ENCODE measurements around the gene STH. TPM values are rescaled to one million over a fixed set of nuclear protein-coding genes. Genes with fewer than 3 reads are reported as not detected.
A peak's percentile ranks its signal among the peaks of the same experiment; 100 is the strongest.
"Not testable (repeated sequence)": the region's sequence is repeated elsewhere in the genome, so short reads cannot be mapped to it uniquely, and the experiment has no call there.

The STH gene
- polyA plus RNA-seq, 3 donors from 2014 or later = not detected

DNA sequence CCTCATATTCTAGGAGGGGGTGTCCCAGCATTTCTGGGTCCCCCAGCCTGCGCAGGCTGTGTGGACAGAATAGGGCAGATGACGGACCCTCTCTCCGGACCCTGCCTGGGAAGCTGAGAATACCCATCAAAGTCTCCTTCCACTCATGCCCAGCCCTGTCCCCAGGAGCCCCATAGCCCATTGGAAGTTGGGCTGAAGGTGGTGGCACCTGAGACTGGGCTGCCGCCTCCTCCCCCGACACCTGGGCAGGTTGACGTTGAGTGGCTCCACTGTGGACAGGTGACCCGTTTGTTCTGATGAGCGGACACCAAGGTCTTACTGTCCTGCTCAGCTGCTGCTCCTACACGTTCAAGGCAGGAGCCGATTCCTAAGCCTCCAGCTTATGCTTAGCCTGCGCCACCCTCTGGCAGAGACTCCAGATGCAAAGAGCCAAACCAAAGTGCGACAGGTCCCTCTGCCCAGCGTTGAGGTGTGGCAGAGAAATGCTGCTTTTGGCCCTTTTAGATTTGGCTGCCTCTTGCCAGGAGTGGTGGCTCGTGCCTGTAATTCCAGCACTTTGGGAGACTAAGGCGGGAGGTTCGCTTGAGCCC, 11.6 kb downstream of the STH start:
- H3K4me3 Mint-ChIP-seq = no peak overlapping the region
- no peak overlapping the region for H3K27ac Mint-ChIP-seq
- DNase-seq = no peak
- H3K27me3 Mint-ChIP-seq (ENCODE audit: low read depth in 3 of 3) = peaks cover 1 to 4% (median 2%) of the 10 kb centered on the region in 3 donors
- H3K36me3 Mint-ChIP-seq = no peaks in the 10 kb centered on the region
- peaks cover 0 to 2% of the 10 kb centered on the region in 2 donors for H3K4me1 Mint-ChIP-seq
- H3K9me3 Mint-ChIP-seq = no peaks in the 10 kb centered on the region

DNA sequence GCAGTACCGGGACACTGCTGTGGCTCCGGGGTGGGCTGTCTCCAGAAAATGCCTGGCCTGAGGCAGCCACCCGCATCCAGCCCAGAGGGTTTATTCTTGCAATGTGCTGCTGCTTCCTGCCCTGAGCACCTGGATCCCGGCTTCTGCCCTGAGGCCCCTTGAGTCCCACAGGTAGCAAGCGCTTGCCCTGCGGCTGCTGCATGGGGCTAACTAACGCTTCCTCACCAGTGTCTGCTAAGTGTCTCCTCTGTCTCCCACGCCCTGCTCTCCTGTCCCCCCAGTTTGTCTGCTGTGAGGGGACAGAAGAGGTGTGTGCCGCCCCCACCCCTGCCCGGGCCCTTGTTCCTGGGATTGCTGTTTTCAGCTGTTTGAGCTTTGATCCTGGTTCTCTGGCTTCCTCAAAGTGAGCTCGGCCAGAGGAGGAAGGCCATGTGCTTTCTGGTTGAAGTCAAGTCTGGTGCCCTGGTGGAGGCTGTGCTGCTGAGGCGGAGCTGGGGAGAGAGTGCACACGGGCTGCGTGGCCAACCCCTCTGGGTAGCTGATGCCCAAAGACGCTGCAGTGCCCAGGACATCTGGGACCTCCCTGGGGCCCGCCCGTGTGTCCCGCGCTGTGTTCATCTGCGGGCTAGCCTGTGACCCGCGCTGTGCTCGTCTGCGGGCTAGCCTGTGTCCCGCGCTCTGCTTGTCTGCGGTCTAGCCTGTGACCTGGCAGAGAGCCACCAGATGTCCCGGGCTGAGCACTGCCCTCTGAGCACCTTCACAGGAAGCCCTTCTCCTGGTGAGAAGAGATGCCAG, 12.9 kb downstream of the STH start:
- H3K27ac Mint-ChIP-seq = no peak overlapping the region
- H3K9me3 Mint-ChIP-seq = no peaks in the 10 kb centered on the region
- H3K4me3 Mint-ChIP-seq = no peak overlapping the region
- H3K36me3 Mint-ChIP-seq = no peaks in the 10 kb centered on the region
- no peak for DNase-seq
- peaks cover 0 to 4% (median 2%) of the 10 kb centered on the region in 3 donors for H3K27me3 Mint-ChIP-seq (ENCODE audit: low read depth in 3 of 3)
- peaks cover 0 to 2% of the 10 kb centered on the region in 2 donors for H3K4me1 Mint-ChIP-seq

DNA sequence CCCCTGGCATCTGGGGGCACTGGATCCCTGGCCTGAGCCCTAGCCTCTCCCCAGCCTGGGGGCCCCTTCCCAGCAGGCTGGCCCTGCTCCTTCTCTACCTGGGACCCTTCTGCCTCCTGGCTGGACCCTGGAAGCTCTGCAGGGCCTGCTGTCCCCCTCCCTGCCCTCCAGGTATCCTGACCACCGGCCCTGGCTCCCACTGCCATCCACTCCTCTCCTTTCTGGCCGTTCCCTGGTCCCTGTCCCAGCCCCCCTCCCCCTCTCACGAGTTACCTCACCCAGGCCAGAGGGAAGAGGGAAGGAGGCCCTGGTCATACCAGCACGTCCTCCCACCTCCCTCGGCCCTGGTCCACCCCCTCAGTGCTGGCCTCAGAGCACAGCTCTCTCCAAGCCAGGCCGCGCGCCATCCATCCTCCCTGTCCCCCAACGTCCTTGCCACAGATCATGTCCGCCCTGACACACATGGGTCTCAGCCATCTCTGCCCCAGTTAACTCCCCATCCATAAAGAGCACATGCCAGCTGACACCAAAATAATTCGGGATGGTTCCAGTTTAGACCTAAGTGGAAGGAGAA, 13.5 kb downstream of the STH start:
- Mint-ChIP-seq H3K4me1 (peaks cover 0 to 2% of the 10 kb centered on the region in 2 donors), H3K27me3 (ENCODE audit: low read depth in 3 of 3) (peaks cover 0 to 4% (median 2%) of the 10 kb centered on the region in 3 donors), H3K27ac (no peak overlapping the region), H3K9me3 (no peaks in the 10 kb centered on the region), H3K36me3 (no peaks in the 10 kb centered on the region), H3K4me3 (no peak overlapping the region)
- DNase-seq = no peak

DNA sequence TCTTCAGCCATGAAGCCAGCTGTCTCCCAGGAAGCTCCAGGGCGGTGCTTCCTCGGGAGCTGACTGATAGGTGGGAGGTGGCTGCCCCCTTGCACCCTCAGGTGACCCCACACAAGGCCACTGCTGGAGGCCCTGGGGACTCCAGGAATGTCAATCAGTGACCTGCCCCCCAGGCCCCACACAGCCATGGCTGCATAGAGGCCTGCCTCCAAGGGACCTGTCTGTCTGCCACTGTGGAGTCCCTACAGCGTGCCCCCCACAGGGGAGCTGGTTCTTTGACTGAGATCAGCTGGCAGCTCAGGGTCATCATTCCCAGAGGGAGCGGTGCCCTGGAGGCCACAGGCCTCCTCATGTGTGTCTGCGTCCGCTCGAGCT, 14.1 kb downstream of the STH start:
- H3K36me3 Mint-ChIP-seq = no peaks in the 10 kb centered on the region
- H3K27ac Mint-ChIP-seq = no peak overlapping the region
- H3K27me3 Mint-ChIP-seq (ENCODE audit: low read depth in 3 of 3) = peaks cover 0 to 4% (median 2%) of the 10 kb centered on the region in 3 donors
- no peaks in the 10 kb centered on the region for H3K9me3 Mint-ChIP-seq
- H3K4me1 Mint-ChIP-seq = peaks cover 3 to 6% of the 10 kb centered on the region in 2 donors
- no peak overlapping the region for H3K4me3 Mint-ChIP-seq
- DNase-seq = no peak

DNA sequence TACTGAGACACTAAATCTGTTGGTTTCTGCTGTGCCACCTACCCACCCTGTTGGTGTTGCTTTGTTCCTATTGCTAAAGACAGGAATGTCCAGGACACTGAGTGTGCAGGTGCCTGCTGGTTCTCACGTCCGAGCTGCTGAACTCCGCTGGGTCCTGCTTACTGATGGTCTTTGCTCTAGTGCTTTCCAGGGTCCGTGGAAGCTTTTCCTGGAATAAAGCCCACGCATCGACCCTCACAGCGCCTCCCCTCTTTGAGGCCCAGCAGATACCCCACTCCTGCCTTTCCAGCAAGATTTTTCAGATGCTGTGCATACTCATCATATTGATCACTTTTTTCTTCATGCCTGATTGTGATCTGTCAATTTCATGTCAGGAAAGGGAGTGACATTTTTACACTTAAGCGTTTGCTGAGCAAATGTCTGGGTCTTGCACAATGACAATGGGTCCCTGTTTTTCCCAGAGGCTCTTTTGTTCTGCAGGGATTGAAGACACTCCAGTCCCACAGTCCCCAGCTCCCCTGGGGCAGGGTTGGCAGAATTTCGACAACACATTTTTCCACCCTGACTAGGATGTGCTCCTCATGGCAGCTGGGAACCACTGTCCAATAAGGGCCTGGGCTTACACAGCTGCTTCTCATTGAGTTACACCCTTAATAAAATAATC, 14.6 kb downstream of the STH start:
- Mint-ChIP-seq H3K9me3 (no peaks in the 10 kb centered on the region), H3K27ac (peak overlapping the region in 1 of 6 donors; percentile 65), H3K27me3 (ENCODE audit: low read depth in 3 of 3) (peaks cover 0 to 4% (median 2%) of the 10 kb centered on the region in 3 donors), H3K4me1 (peaks cover 8 to 12% of the 10 kb centered on the region in 2 donors), H3K36me3 (no peaks in the 10 kb centered on the region), H3K4me3 (no peak overlapping the region)
- DNase-seq = no peak

DNA sequence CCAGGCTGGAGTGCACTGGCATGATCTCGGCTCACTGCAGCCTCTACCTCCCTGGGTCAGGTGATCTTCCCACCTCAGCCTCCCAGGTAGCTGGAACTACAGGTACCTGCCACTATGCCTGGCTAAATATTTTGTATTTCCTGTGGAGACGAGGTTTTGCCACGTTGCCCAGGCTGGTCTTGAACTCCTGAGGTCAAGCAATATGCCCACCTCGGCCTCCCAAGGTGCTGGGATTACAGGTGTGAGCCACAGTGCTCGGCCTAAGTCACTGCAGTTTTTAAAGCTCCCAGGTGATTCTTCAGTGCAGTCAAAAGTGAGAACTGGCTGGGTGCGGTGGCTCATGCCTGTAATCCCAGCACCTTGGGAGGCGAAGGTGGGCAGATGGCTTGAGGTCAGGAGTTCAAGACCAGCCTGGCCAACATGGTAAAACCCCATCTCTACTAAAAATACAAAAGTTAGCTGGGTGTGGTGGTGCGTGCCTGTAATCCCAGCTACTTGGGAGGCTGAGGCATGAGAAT, 20.4 kb downstream of the STH start:
- Mint-ChIP-seq H3K27me3 (ENCODE audit: low read depth in 3 of 3) (peaks cover 0 to 12% (median 6%) of the 10 kb centered on the region in 3 donors), H3K4me1 (peaks cover 59 to 64% of the 10 kb centered on the region in 2 donors), H3K27ac (peak overlapping the region; percentile 96 to 100 (median 99)), H3K4me3 (peak overlapping the region in 3 of 5 donors; percentile 66 to 83 (median 70))
- not testable (repeated sequence) for H3K36me3 Mint-ChIP-seq, DNase-seq, H3K9me3 Mint-ChIP-seq

DNA sequence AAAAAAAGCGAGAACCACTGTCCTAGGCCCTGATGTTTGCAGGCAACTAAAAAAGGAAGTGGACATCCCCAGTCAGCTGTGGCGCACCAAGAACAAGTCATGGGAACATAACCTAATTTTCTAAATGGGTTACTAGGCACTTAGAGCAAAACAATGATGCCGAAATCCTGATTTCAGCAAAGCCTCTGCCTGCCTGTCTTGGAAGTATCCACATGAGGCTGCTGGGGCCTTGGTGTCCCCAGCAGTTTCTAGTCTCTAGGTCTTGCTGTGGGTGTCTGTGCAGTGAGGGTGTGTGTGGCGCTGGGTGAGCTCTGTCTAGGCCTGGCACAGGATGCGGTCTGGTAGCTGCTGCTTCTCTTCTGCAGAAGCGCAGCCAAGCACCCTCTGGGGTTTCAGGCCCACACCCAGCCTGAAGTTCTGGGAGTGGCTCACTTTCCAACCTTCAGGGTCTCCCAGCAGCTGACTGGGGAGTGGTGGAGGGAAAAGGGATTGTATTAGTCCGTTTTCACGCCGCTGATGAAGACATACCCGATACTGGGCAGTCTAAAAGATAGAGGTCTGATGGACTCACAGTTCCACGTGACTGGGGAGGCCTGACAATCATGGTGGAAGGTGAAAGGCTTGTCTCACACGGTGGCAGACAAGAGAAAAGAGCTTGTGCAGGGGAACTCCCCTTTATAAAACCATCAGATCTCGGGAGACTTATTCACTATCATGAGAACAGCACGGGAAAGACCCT, 21.1 kb downstream of the STH start:
- peak; percentile 88 to 89 (median 88) for DNase-seq

DNA sequence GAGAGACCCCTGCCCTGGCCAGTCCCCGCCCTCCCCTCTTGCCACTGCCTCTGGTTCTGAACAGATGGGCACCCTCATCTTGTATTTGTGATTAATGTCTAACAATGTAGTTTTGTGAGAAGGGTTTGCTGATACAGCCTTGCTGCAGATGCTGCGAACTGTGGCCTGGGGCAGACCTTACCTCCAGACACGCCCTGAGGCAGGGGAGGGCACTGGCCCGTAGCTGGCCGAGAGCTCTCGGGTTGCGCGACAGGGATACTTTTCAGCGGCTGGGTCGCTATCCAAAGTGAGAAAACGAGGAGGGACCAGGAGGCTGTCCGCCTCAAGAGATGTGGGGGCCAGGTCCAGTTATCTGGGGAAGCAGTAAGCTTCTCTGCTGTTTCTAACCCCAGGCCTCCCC, 21.9 kb downstream of the STH start:
- no peak for DNase-seq
- Mint-ChIP-seq H3K9me3 (no peaks in the 10 kb centered on the region), H3K4me3 (peak overlapping the region in 4 of 5 donors; percentile 29 to 83 (median 48)), H3K27me3 (ENCODE audit: low read depth in 3 of 3) (peaks cover 0 to 12% (median 6%) of the 10 kb centered on the region in 3 donors), H3K4me1 (peaks cover 73 to 74% of the 10 kb centered on the region in 2 donors), H3K36me3 (peaks cover 4 to 7% (median 4%) of the 10 kb centered on the region in 3 donors), H3K27ac (peak overlapping the region; percentile 96 to 100 (median 99))

More for the DNA sequence above, 21.1 kb downstream of the STH start:
- Mint-ChIP-seq H3K27me3 (ENCODE audit: low read depth in 3 of 3) (peaks cover 0 to 12% (median 6%) of the 10 kb centered on the region in 3 donors), H3K4me1 (peaks cover 65 to 66% of the 10 kb centered on the region in 2 donors), H3K9me3 (no peaks in the 10 kb centered on the region), H3K36me3 (peaks cover 4 to 7% (median 4%) of the 10 kb centered on the region in 3 donors), H3K27ac (peak overlapping the region; percentile 96 to 100 (median 99)), H3K4me3 (peak overlapping the region; percentile 49 to 83 (median 66))

DNA sequence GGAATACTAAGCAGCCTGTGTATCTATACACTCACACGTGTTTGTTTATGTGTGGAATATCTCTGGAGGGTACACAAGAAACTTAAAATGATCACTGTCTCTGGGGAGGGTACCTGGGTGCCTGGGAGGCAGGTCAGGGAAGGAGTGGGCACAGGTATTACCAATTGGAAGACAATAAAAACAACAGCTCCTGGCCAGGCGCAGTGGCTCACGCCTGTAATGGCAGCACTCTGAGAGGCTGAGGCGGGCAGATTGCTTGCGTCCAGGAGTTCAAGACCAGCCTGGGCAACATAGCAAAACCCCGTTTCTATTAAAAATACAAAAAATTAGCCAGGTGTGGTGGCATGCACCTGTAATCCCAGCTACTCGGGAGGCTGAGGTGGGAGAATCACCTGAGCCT, 24.3 kb downstream of the STH start:
- Mint-ChIP-seq H3K4me3 (peak overlapping the region in 1 of 5 donors; percentile 37), H3K4me1 (peaks cover 69 to 77% of the 10 kb centered on the region in 2 donors), H3K36me3 (peaks cover 4 to 13% (median 7%) of the 10 kb centered on the region in 3 donors), H3K27ac (peak overlapping the region in 5 of 6 donors; percentile 64 to 84 (median 68)), H3K27me3 (ENCODE audit: low read depth in 3 of 3) (peaks cover 6 to 15% (median 9%) of the 10 kb centered on the region in 3 donors)
- DNase-seq, H3K9me3 Mint-ChIP-seq: not testable (repeated sequence)

DNA sequence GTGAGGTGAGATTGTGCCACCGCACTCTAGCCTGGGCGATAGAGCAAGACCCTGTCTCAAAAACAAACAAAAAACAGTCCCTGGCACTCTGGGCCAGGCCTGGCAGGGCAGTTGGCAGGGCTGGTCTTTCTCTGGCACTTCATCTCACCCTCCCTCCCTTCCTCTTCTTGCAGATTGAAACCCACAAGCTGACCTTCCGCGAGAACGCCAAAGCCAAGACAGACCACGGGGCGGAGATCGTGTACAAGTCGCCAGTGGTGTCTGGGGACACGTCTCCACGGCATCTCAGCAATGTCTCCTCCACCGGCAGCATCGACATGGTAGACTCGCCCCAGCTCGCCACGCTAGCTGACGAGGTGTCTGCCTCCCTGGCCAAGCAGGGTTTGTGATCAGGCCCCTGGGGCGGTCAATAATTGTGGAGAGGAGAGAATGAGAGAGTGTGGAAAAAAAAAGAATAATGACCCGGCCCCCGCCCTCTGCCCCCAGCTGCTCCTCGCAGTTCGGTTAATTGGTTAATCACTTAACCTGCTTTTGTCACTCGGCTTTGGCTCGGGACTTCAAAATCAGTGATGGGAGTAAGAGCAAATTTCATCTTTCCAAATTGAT, 24.8 kb downstream of the STH start:
- H3K9me3 Mint-ChIP-seq = no peaks in the 10 kb centered on the region
- peaks cover 67 to 74% of the 10 kb centered on the region in 2 donors for H3K4me1 Mint-ChIP-seq
- H3K4me3 Mint-ChIP-seq = peak overlapping the region in 3 of 5 donors; percentile 37 to 53 (median 38)
- peak overlapping the region; percentile 54 to 80 (median 68) for H3K27ac Mint-ChIP-seq
- peaks cover 7 to 14% (median 8%) of the 10 kb centered on the region in 3 donors for H3K36me3 Mint-ChIP-seq
- peaks cover 6 to 18% (median 9%) of the 10 kb centered on the region in 3 donors for H3K27me3 Mint-ChIP-seq (ENCODE audit: low read depth in 3 of 3)
- DNase-seq = no peak

DNA sequence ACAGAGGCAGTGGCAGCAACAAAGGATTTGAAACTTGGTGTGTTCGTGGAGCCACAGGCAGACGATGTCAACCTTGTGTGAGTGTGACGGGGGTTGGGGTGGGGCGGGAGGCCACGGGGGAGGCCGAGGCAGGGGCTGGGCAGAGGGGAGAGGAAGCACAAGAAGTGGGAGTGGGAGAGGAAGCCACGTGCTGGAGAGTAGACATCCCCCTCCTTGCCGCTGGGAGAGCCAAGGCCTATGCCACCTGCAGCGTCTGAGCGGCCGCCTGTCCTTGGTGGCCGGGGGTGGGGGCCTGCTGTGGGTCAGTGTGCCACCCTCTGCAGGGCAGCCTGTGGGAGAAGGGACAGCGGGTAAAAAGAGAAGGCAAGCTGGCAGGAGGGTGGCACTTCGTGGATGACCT, 25.5 kb downstream of the STH start:
- peaks cover 9 to 20% (median 15%) of the 10 kb centered on the region in 3 donors for H3K36me3 Mint-ChIP-seq
- H3K27ac Mint-ChIP-seq = peak overlapping the region in 4 of 6 donors; percentile 50 to 68 (median 59)
- no peaks in the 10 kb centered on the region for H3K9me3 Mint-ChIP-seq
- H3K4me3 Mint-ChIP-seq = no peak overlapping the region
- no peak for DNase-seq
- H3K27me3 Mint-ChIP-seq (ENCODE audit: low read depth in 3 of 3) = peaks cover 6 to 18% (median 12%) of the 10 kb centered on the region in 3 donors
- H3K4me1 Mint-ChIP-seq = peaks cover 66 to 75% of the 10 kb centered on the region in 2 donors

DNA sequence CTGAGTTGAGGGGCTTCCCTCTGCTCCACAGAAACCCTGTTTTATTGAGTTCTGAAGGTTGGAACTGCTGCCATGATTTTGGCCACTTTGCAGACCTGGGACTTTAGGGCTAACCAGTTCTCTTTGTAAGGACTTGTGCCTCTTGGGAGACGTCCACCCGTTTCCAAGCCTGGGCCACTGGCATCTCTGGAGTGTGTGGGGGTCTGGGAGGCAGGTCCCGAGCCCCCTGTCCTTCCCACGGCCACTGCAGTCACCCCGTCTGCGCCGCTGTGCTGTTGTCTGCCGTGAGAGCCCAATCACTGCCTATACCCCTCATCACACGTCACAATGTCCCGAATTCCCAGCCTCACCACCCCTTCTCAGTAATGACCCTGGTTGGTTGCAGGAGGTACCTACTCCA, 26.0 kb downstream of the STH start:
- H3K9me3 Mint-ChIP-seq = no peaks in the 10 kb centered on the region
- peaks cover 10 to 21% (median 16%) of the 10 kb centered on the region in 3 donors for H3K36me3 Mint-ChIP-seq
- H3K4me3 Mint-ChIP-seq = no peak overlapping the region
- peak overlapping the region in 5 of 6 donors; percentile 71 to 84 (median 77) for H3K27ac Mint-ChIP-seq
- H3K4me1 Mint-ChIP-seq = peaks cover 62 to 74% of the 10 kb centered on the region in 2 donors
- H3K27me3 Mint-ChIP-seq (ENCODE audit: low read depth in 3 of 3) = peaks cover 4 to 15% (median 13%) of the 10 kb centered on the region in 3 donors
- DNase-seq = no peak

Measured in immature natural killer cell (primary cell).